ENCODE results near the gene TMEM17.
"Not testable (repeated sequence)": the region's sequence is repeated elsewhere in the genome, so short reads cannot be mapped to it uniquely, and the experiment has no call there.

Gene TMEM17

GRCh38 chr2:62535521-62535920 lies 29.5 kb upstream of the TMEM17 start:
- H3K27ac ChIP-seq (ENCODE audit: low read length); H3K9me3 ChIP-seq (ENCODE audit: control insufficient read depth in 1 of 2, low read length in 2 of 2); H3K27me3 ChIP-seq (ENCODE audit: low read depth, low read length); H3K36me3 ChIP-seq (ENCODE audit: control insufficient read depth in 1 of 2, insufficient read depth in 2 of 2, low read length in 2 of 2); H3K4me3 ChIP-seq (ENCODE audit: low read depth in 1 of 2, low read length in 2 of 2); H3K4me1 ChIP-seq (ENCODE audit: control insufficient read depth in 1 of 2, insufficient read depth in 2 of 2, low read length in 2 of 2): not testable (repeated sequence)

- H3K36me3 ChIP-seq (ENCODE audit: control insufficient read depth in 1 of 2, insufficient read depth in 2 of 2, low read length in 2 of 2), result no peaks in the 10 kb centered on the region
Measured at GRCh38 chr2:62531594-62531993, 25.6 kb upstream of the TMEM17 start.

GRCh38 chr2:62529758-62530157 lies 23.8 kb upstream of the TMEM17 start:
- Histone ChIP-seq H3K4me3 (ENCODE audit: low read depth in 1 of 2, low read length in 2 of 2) (no peak overlapping the region), H3K9me3 (ENCODE audit: control insufficient read depth in 1 of 2, low read length in 2 of 2) (no peaks in the 10 kb centered on the region), H3K36me3 (ENCODE audit: control insufficient read depth in 1 of 2, insufficient read depth in 2 of 2, low read length in 2 of 2) (no peaks in the 10 kb centered on the region), H3K4me1 (ENCODE audit: control insufficient read depth in 1 of 2, insufficient read depth in 2 of 2, low read length in 2 of 2) (no peaks in the 10 kb centered on the region), H3K27ac (ENCODE audit: low read length) (no peak overlapping the region), H3K27me3 (ENCODE audit: low read depth, low read length) (no peaks in the 10 kb centered on the region)

More at GRCh38 chr2:62531594-62531993, 25.6 kb upstream of the TMEM17 start:
- H3K4me3 ChIP-seq (ENCODE audit: low read depth in 1 of 2, low read length in 2 of 2), result no peak overlapping the region
- no peak overlapping the region for H3K27ac ChIP-seq (ENCODE audit: low read length)
- no peaks in the 10 kb centered on the region for H3K27me3 ChIP-seq (ENCODE audit: low read depth, low read length)
- no peaks in the 10 kb centered on the region for H3K4me1 ChIP-seq (ENCODE audit: control insufficient read depth in 1 of 2, insufficient read depth in 2 of 2, low read length in 2 of 2)
- no peaks in the 10 kb centered on the region for H3K9me3 ChIP-seq (ENCODE audit: control insufficient read depth in 1 of 2, low read length in 2 of 2)

GRCh38 chr2:62527478-62528210 lies 21.6 kb upstream of the TMEM17 start:
- H3K4me3 ChIP-seq (ENCODE audit: low read depth in 1 of 2, low read length in 2 of 2), result no peak overlapping the region
- no peaks in the 10 kb centered on the region for H3K9me3 ChIP-seq (ENCODE audit: control insufficient read depth in 1 of 2, low read length in 2 of 2)
- no peaks in the 10 kb centered on the region for H3K27me3 ChIP-seq (ENCODE audit: low read depth, low read length)
- H3K36me3 ChIP-seq (ENCODE audit: control insufficient read depth in 1 of 2, insufficient read depth in 2 of 2, low read length in 2 of 2), result no peaks in the 10 kb centered on the region
- no peaks in the 10 kb centered on the region for H3K4me1 ChIP-seq (ENCODE audit: control insufficient read depth in 1 of 2, insufficient read depth in 2 of 2, low read length in 2 of 2)
- no peak overlapping the region for H3K27ac ChIP-seq (ENCODE audit: low read length)

- H3K27ac ChIP-seq (ENCODE audit: low read length), result no peak overlapping the region
- no peaks in the 10 kb centered on the region for H3K9me3 ChIP-seq (ENCODE audit: control insufficient read depth in 1 of 2, low read length in 2 of 2)
- no peak overlapping the region for H3K4me3 ChIP-seq (ENCODE audit: low read depth in 1 of 2, low read length in 2 of 2)
- no peaks in the 10 kb centered on the region for H3K27me3 ChIP-seq (ENCODE audit: low read depth, low read length)
- H3K4me1 ChIP-seq (ENCODE audit: control insufficient read depth in 1 of 2, insufficient read depth in 2 of 2, low read length in 2 of 2), result no peaks in the 10 kb centered on the region
- no peaks in the 10 kb centered on the region for H3K36me3 ChIP-seq (ENCODE audit: control insufficient read depth in 1 of 2, insufficient read depth in 2 of 2, low read length in 2 of 2)
Measured at GRCh38 chr2:62526531-62527381, 20.8 kb upstream of the TMEM17 start.

- Histone ChIP-seq H3K36me3 (ENCODE audit: control insufficient read depth in 1 of 2, insufficient read depth in 2 of 2, low read length in 2 of 2) (no peaks in the 10 kb centered on the region), H3K27me3 (ENCODE audit: low read depth, low read length) (no peaks in the 10 kb centered on the region), H3K9me3 (ENCODE audit: control insufficient read depth in 1 of 2, low read length in 2 of 2) (no peaks in the 10 kb centered on the region), H3K4me1 (ENCODE audit: control insufficient read depth in 1 of 2, insufficient read depth in 2 of 2, low read length in 2 of 2) (no peaks in the 10 kb centered on the region), H3K27ac (ENCODE audit: low read length) (no peak overlapping the region), H3K4me3 (ENCODE audit: low read depth in 1 of 2, low read length in 2 of 2) (no peak overlapping the region)
Measured at GRCh38 chr2:62525549-62526269, 19.7 kb upstream of the TMEM17 start.

- no peak overlapping the region for H3K27ac ChIP-seq (ENCODE audit: low read length)
- H3K36me3 ChIP-seq (ENCODE audit: control insufficient read depth in 1 of 2, insufficient read depth in 2 of 2, low read length in 2 of 2), result no peaks in the 10 kb centered on the region
- H3K4me3 ChIP-seq (ENCODE audit: low read depth in 1 of 2, low read length in 2 of 2), result no peak overlapping the region
- no peaks in the 10 kb centered on the region for H3K4me1 ChIP-seq (ENCODE audit: control insufficient read depth in 1 of 2, insufficient read depth in 2 of 2, low read length in 2 of 2)
- no peaks in the 10 kb centered on the region for H3K9me3 ChIP-seq (ENCODE audit: control insufficient read depth in 1 of 2, low read length in 2 of 2)
- no peaks in the 10 kb centered on the region for H3K27me3 ChIP-seq (ENCODE audit: low read depth, low read length)
Measured at GRCh38 chr2:62524293-62524941, 18.4 kb upstream of the TMEM17 start.

GRCh38 chr2:62521061-62521460 lies 15.1 kb upstream of the TMEM17 start:
- not testable (repeated sequence) for H3K4me3 ChIP-seq (ENCODE audit: low read depth in 1 of 2, low read length in 2 of 2); H3K36me3 ChIP-seq (ENCODE audit: control insufficient read depth in 1 of 2, insufficient read depth in 2 of 2, low read length in 2 of 2); H3K27ac ChIP-seq (ENCODE audit: low read length); H3K9me3 ChIP-seq (ENCODE audit: control insufficient read depth in 1 of 2, low read length in 2 of 2); H3K27me3 ChIP-seq (ENCODE audit: low read depth, low read length); H3K4me1 ChIP-seq (ENCODE audit: control insufficient read depth in 1 of 2, insufficient read depth in 2 of 2, low read length in 2 of 2)

- Histone ChIP-seq H3K4me1 (ENCODE audit: control insufficient read depth in 1 of 2, insufficient read depth in 2 of 2, low read length in 2 of 2) (no peaks in the 10 kb centered on the region), H3K4me3 (ENCODE audit: low read depth in 1 of 2, low read length in 2 of 2) (no peak overlapping the region), H3K27me3 (ENCODE audit: low read depth, low read length) (no peaks in the 10 kb centered on the region), H3K27ac (ENCODE audit: low read length) (no peak overlapping the region), H3K36me3 (ENCODE audit: control insufficient read depth in 1 of 2, insufficient read depth in 2 of 2, low read length in 2 of 2) (no peaks in the 10 kb centered on the region), H3K9me3 (ENCODE audit: control insufficient read depth in 1 of 2, low read length in 2 of 2) (no peaks in the 10 kb centered on the region)
Measured at GRCh38 chr2:62512384-62512783, 6.4 kb upstream of the TMEM17 start.

GRCh38 chr2:62511636-62512035 lies 5.6 kb upstream of the TMEM17 start:
- Histone ChIP-seq H3K27me3 (ENCODE audit: low read depth, low read length) (no peaks in the 10 kb centered on the region), H3K36me3 (ENCODE audit: control insufficient read depth in 1 of 2, insufficient read depth in 2 of 2, low read length in 2 of 2) (no peaks in the 10 kb centered on the region), H3K27ac (ENCODE audit: low read length) (no peak overlapping the region), H3K4me1 (ENCODE audit: control insufficient read depth in 1 of 2, insufficient read depth in 2 of 2, low read length in 2 of 2) (no peaks in the 10 kb centered on the region), H3K4me3 (ENCODE audit: low read depth in 1 of 2, low read length in 2 of 2) (no peak overlapping the region), H3K9me3 (ENCODE audit: control insufficient read depth in 1 of 2, low read length in 2 of 2) (no peaks in the 10 kb centered on the region)

- peak overlapping the region; percentile 81 to 84 for H3K4me3 ChIP-seq (ENCODE audit: low read depth in 1 of 2, low read length in 2 of 2)
- peaks cover 0 to 10% of the 10 kb centered on the region in 2 donors for H3K4me1 ChIP-seq (ENCODE audit: control insufficient read depth in 1 of 2, insufficient read depth in 2 of 2, low read length in 2 of 2)
- peak overlapping the region; percentile 91 for H3K27ac ChIP-seq (ENCODE audit: low read length)
Measured at GRCh38 chr2:62506421-62506750, 391 bp upstream of the TMEM17 start.

More at GRCh38 chr2:62506421-62506750, 391 bp upstream of the TMEM17 start:
- Histone ChIP-seq H3K36me3 (ENCODE audit: control insufficient read depth in 1 of 2, insufficient read depth in 2 of 2, low read length in 2 of 2) (peaks cover 0 to 6% of the 10 kb centered on the region in 2 donors), H3K27me3 (ENCODE audit: low read depth, low read length) (no peaks in the 10 kb centered on the region), H3K9me3 (ENCODE audit: control insufficient read depth in 1 of 2, low read length in 2 of 2) (no peaks in the 10 kb centered on the region)

Data from muscle layer of duodenum (tissue), 2 donors.